Natural killer cell (primary cell): ENCODE results near the gene CBX5. TPM values are rescaled to one million over a fixed set of nuclear protein-coding genes. Genes with fewer than 3 reads are reported as not detected.

ENCODE experiments used
- ATAC-seq, 3 donors: fragments of 150-1000 bp in 2 of 3; fragments of 200-7000 bp in 1 of 3; cut with Tn5 transposase; 1 replicate in 1 of 3; 2 replicates in 2 of 3; pipeline ENCODE4 v1.10.0; 2021; ENCODE audit warnings: mild to moderate bottlenecking in 2 of 3, moderate library complexity in 2 of 3
- DNase-seq, 2 donors: peaks; one replicate each; pipeline versions ENCODE4 v3.0.0 to v3.0.0-alpha.2; 2013 to 2021; ENCODE audit warnings: mixed read lengths in 1 of 2
- H3K27ac ChIP-seq: one replicate; pipeline ENCODE4 v1.5.1; 2013; ENCODE audit warnings: mild to moderate bottlenecking, low read length
- H3K27me3 ChIP-seq: one replicate; pipeline ENCODE4 v1.6.1; 2013; ENCODE audit warnings: low read length; ENCODE audit not compliant: control insufficient read depth, insufficient read depth
- H3K36me3 ChIP-seq: one replicate; pipeline ENCODE4 v1.6.1; 2013; ENCODE audit warnings: low read length; ENCODE audit not compliant: control insufficient read depth, insufficient read depth
- H3K4me1 ChIP-seq: one replicate; pipeline ENCODE4 v1.6.1; 2013; ENCODE audit warnings: low read length; ENCODE audit not compliant: control insufficient read depth, insufficient read depth
- H3K4me3 ChIP-seq: one replicate; pipeline ENCODE4 v1.5.1; 2013; ENCODE audit warnings: low read length
- H3K9me3 ChIP-seq: one replicate; pipeline ENCODE4 v1.6.1; 2013; ENCODE audit warnings: low read length; ENCODE audit not compliant: control insufficient read depth, insufficient read depth
- H3K27ac Mint-ChIP-seq, 2 donors: one replicate each; pipeline ENCODE4 v1.8.0; 2022; ENCODE audit warnings: mild to moderate bottlenecking in 2 of 2, mixed read lengths in 2 of 2, moderate library complexity in 1 of 2
- H3K27me3 Mint-ChIP-seq, 2 donors: one replicate each; pipeline ENCODE4 v1.8.0; 2022; ENCODE audit warnings: low read depth in 2 of 2, mixed read lengths in 2 of 2
- H3K36me3 Mint-ChIP-seq: one replicate; pipeline ENCODE4 v1.8.0; 2022; ENCODE audit warnings: mixed read lengths
- H3K4me1 Mint-ChIP-seq, 2 donors: one replicate each; pipeline ENCODE4 v1.8.0; 2022; ENCODE audit warnings: mixed read lengths in 2 of 2
- H3K4me3 Mint-ChIP-seq: one replicate; pipeline ENCODE4 v1.8.0; 2022; ENCODE audit warnings: mild to moderate bottlenecking, moderate library complexity, mixed read lengths
- H3K9me3 Mint-ChIP-seq, 2 donors: one replicate each; pipeline ENCODE4 v1.8.0; 2022; ENCODE audit warnings: mixed read lengths in 2 of 2
- WGBS: methylation state at CpG from one replicate; pipeline ENCODE4 v1.1.7; 2013; ENCODE audit warnings: missing lambda C conversion rate; ENCODE audit not compliant: insufficient coverage; 5-methylcytosine and 5-hydroxymethylcytosine counted together
- intact Hi-C: fragments of 100-400 bp; cut with micrococcal nuclease; formaldehyde crosslinking; loops from one replicate; pipeline ENCODE4 v1.14.2; 2022
- total RNA-seq, 4 donors: library from RNA; stranded (reverse); fragments of 120-200 nt in 1 of 4; gene quantifications; one replicate each; pipeline versions ENCODE4 v1.2.3 to v1.2.4, GENCODE V29; 2013 to 2022
- TF ChIP-seq, protein P1 (sequence below): fragments of 200-600 bp; IDR thresholded peaks from one replicate; pipeline ENCODE4 v1.8.0; 2022; ENCODE audit warnings: antibody characterized with exemption

CBX5 gene
- total RNA-seq, 3 donors from 2014 or later (not counting 1 experiment from before 2014, with no cell fraction given), result 30.8 to 42.3 (median 36.5) TPM

DNA sequence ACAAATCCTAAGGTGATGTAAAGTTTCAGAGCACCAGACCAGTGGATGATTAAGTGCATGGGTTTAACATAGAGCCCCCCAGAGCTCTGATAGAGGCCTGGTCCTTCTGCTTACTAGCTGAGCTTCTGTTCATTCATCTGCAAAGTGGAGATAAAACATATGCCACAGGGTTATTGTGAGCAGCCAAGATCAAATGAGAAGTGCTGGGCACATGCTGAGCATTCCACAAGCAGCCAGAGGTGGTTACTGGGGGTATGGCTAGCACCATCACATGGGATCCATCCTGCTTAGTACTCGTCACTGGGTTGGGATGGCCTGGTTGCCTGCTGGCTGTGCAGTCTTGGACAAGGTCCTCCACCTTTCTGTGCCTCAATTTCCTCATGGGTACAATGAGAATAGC lies 73.1 kb downstream of the CBX5 start:
- intact Hi-C loops, result loop anchor here (1.0 kb wide), 1 partner anchor 200 kb away; no protein-coding TSS in a partner anchor
- ATAC-seq, result no peak

DNA sequence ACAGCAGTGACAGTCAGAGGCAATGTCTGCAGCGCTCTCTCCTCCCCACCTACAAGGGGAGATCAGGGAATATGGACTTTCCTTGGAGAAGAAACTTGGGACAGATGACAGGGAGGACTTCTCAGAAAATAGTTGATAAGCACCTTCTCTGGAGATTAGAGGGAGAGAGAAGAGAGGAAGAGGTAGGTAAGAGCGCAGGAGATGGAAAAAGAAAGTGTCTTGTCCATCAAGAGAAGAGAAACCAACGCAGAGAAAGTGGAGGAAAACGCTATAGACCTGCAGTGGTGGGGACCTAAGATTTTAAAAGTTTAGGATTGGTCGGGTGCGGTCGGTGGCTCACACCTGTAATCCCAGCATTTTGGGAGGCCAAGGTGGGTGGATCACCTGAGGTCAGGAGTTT lies 75.6 kb downstream of the CBX5 start:
- H3K27me3 ChIP-seq, result peaks cover 17% of the 10 kb centered on the region
- ATAC-seq, result no peak

More for the DNA sequence above, 73.1 kb downstream of the CBX5 start:
- no peak overlapping the region for H3K27ac ChIP-seq
- no peaks in the 10 kb centered on the region for H3K36me3 ChIP-seq
- Mint-ChIP-seq H3K9me3 (no peaks in the 10 kb centered on the region), H3K27ac (no peak overlapping the region), H3K27me3 (peaks cover 31 to 36% of the 10 kb centered on the region in 2 donors), H3K4me1 (peaks cover 5 to 10% of the 10 kb centered on the region in 2 donors), H3K36me3 (no peaks in the 10 kb centered on the region), H3K4me3 (no peak overlapping the region)
- DNase-seq, result no peak
- peaks cover 3% of the 10 kb centered on the region for H3K4me1 ChIP-seq
- H3K9me3 ChIP-seq, result no peaks in the 10 kb centered on the region
- H3K27me3 ChIP-seq, result peaks cover 4% of the 10 kb centered on the region
- WGBS, result 60% methylated on average over 1 of the region's 1 CpG
- TF ChIP-seq, protein P1, sequence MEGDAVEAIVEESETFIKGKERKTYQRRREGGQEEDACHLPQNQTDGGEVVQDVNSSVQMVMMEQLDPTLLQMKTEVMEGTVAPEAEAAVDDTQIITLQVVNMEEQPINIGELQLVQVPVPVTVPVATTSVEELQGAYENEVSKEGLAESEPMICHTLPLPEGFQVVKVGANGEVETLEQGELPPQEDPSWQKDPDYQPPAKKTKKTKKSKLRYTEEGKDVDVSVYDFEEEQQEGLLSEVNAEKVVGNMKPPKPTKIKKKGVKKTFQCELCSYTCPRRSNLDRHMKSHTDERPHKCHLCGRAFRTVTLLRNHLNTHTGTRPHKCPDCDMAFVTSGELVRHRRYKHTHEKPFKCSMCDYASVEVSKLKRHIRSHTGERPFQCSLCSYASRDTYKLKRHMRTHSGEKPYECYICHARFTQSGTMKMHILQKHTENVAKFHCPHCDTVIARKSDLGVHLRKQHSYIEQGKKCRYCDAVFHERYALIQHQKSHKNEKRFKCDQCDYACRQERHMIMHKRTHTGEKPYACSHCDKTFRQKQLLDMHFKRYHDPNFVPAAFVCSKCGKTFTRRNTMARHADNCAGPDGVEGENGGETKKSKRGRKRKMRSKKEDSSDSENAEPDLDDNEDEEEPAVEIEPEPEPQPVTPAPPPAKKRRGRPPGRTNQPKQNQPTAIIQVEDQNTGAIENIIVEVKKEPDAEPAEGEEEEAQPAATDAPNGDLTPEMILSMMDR, result no peak
- H3K4me3 ChIP-seq, result no peak overlapping the region

DNA sequence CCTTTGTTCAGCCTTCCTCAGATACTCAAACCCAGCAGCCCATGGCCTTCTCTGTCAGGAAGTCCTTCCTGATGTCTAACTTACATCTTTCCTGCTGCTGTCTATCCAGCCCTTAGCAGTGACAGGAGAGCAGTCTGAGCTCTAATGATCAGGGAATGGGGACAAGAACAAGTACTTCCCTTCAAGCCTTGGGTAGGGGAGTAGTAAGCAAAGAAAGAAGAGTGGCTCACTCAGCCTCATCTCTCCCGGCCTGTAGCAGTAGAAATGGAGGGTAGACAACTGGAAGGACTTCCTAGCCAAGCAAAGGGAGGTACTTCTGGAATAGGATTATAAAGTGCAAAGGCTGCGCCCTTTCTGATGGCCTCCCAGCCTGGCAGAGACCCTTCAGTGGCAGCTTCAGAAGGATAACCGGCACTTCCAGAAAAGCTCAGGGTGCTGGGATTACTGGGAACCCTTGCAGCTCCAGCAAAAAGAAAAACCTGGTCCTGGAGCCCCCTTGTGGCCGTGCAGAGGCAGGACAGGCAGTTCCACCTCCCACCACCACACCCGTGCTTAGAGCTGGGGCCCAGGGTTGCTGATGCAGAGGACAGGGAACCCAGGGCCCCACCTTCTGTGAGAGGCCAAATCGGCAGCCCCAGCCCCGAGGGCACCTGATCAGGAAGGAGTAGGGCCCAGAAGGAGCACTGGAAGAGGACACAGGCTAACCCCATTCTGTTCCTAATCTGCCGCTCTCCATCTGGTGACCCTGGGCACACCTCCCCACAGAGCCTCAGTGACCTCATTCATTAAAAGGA lies 78.7 kb downstream of the CBX5 start:
- no peak overlapping the region for H3K27ac Mint-ChIP-seq
- peaks cover 2% of the 10 kb centered on the region for H3K4me1 ChIP-seq
- H3K9me3 ChIP-seq, result no peaks in the 10 kb centered on the region
- H3K4me3 Mint-ChIP-seq, result no peak overlapping the region
- intact Hi-C loops, result loop anchor here (1.0 kb wide), 1 partner anchor 195 kb away; no protein-coding TSS in a partner anchor
- 21% methylated on average over 8 of the region's 8 CpGs for WGBS
- peaks cover 19% of the 10 kb centered on the region for H3K27me3 ChIP-seq
- H3K36me3 ChIP-seq, result no peaks in the 10 kb centered on the region
- H3K36me3 Mint-ChIP-seq, result no peaks in the 10 kb centered on the region
- H3K4me3 ChIP-seq, result no peak overlapping the region
- no peak overlapping the region for H3K27ac ChIP-seq
- TF ChIP-seq, protein P1, result peak; percentile 95
- H3K27me3 Mint-ChIP-seq, result peaks cover 52 to 57% of the 10 kb centered on the region in 2 donors
- DNase-seq, result peak; percentile 60 to 83
- ATAC-seq, result peak; percentile 85 to 98 (median 97)
- no peaks in the 10 kb centered on the region for H3K9me3 Mint-ChIP-seq
- H3K4me1 Mint-ChIP-seq, result peaks cover 0 to 9% of the 10 kb centered on the region in 2 donors

More for the DNA sequence above, 75.6 kb downstream of the CBX5 start:
- Mint-ChIP-seq H3K36me3 (no peaks in the 10 kb centered on the region), H3K9me3 (no peaks in the 10 kb centered on the region), H3K27ac (no peak overlapping the region), H3K4me1 (peaks cover 5 to 10% of the 10 kb centered on the region in 2 donors), H3K4me3 (no peak overlapping the region), H3K27me3 (peaks cover 39 to 45% of the 10 kb centered on the region in 2 donors)
- TF ChIP-seq, protein P1, result no peak
- no peaks in the 10 kb centered on the region for H3K9me3 ChIP-seq
- H3K4me3 ChIP-seq, result no peak overlapping the region
- 83% methylated on average over 6 of the region's 7 CpGs for WGBS
- H3K27ac ChIP-seq, result no peak overlapping the region
- intact Hi-C loops, result no loop called here
- no peak for DNase-seq
- peaks cover 3% of the 10 kb centered on the region for H3K4me1 ChIP-seq
- no peaks in the 10 kb centered on the region for H3K36me3 ChIP-seq
